Astrocyte of the spinal cord (primary cell): ENCODE results near the gene CARD16.
"Not testable (repeated sequence)": the region's sequence is repeated elsewhere in the genome, so short reads cannot be mapped to it uniquely, and the experiment has no call there.

Source experiments
- DNase-seq: peaks from one replicate; pipeline ENCODE4 v3.0.0; 2011; ENCODE audit warnings: low read depth, low spot score
- H3K4me3 ChIP-seq: 2 replicates; pipeline ENCODE4 v1.5.1; 2011; ENCODE audit warnings: low read depth, mild to moderate bottlenecking, low read length, moderate library complexity
- CTCF ChIP-seq: IDR thresholded peaks from 2 replicates; pipeline ENCODE4 v1.5.1; 2012; ENCODE audit warnings: low read depth, mild to moderate bottlenecking, low read length, inconsistent platforms
- in situ Hi-C: cut with HindIII; loops from 2 replicates; pipeline ENCODE4 v1.10.0; 2017; ENCODE audit warnings: low sequenced_read_pairs

The CARD16 gene

GRCh38 chr11:105045676-105046296 lies 651 bp upstream of the CARD16 start:
- in situ Hi-C loops, result no loop called here
- no peak for TF ChIP-seq CTCF
- DNase-seq, result no peak

DNA sequence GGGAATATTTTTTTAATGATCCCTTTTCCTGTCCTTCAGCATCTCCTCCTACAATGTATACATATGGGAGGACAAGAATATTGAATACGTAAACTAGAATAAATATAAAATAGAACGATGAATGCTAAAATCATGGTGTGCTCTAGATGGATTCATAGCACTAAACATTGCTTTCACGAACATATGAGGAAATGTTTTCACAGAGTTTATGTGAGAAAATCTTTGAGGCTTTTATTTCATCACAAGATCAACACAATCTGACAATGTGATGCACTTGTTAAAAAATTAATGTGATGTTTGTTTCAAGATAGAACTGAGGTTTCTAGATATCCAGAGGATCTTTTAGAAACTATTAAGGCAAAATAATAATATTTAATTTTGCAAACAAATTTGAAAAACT lies 3.0 kb downstream of the CARD16 start:
- no peak for DNase-seq
- no peak for TF ChIP-seq CTCF
- in situ Hi-C loops, result no loop called here
- no peak overlapping the region for H3K4me3 ChIP-seq

More at GRCh38 chr11:105045676-105046296, 651 bp upstream of the CARD16 start:
- no peak overlapping the region for H3K4me3 ChIP-seq

GRCh38 chr11:105040703-105041102 lies 4.4 kb downstream of the CARD16 start:
- no peak overlapping the region for H3K4me3 ChIP-seq
- TF ChIP-seq CTCF, result no peak
- no peak for DNase-seq
- in situ Hi-C loops, result no loop called here

DNA sequence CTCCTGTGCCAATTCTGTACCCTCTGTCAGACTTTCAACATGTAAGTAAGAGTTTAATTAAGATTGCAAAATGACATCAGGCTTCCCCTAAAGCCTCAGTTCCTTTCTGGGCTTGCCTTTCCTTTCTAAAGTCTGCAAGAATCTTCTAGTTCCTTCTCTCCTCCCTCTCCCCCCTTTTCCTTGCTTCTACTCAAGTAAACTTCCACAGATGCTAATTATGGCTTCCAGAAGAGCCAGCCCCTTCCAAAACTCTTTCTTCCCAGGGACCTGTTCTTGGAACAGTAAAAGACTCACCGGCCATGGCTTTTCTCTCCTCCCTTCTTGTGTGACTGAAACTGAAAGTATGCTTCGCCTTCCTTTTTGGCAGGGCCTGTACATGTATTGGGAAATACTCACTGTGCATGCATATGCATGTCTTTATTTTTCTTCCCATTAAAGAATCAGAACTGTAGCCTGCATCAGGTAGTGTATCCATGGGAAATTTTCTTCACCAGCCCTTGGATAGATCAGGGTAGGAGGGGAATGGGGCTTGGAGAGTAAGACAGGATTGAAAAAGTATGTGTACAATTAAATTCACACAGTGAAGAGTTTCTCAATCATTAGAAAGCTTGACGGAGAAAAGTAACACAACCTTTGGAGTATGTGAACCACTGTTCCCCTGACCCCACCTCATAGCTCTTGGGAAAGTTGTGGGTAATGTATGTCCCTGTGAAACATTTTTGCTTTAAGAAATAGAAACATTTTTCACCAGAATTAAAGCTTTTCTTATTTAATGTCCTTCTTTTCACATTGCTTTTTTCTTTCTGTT lies 10.1 kb downstream of the CARD16 start, which contains the start of gene CASP1:
Gene CASP1 (minus strand): TSS at position 332 of the 808 bp plus-strand sequence. CDS start 31 bp downstream, at position 301.
- H3K4me3 ChIP-seq, result no peak within 1 kb of the TSS
- DNase-seq, result peak; percentile 69
- in situ Hi-C loops, result no loop called here
- no peak for TF ChIP-seq CTCF

DNA sequence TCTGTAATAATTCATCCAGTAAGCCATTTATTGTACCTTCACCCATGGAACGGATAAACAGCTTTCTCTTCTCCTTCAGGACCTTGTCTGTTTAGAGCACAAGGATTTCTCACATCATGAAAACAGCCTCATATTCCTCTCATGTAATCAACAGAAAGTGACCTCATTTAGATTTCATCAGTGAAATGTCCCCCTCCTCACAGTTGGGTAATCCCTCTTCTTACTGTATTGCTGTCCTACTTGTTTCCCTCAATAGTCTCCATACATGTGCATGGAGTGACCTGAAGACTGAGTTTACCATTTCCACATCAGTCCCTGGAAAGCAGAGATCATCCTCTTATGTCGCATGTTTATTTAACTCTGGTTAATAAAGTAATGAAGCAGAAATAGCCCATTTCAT lies 10.7 kb downstream of the CARD16 start:
- DNase-seq, H3K4me3 ChIP-seq, in situ Hi-C loops: not testable (repeated sequence)

GRCh38 chr11:105033781-105034180 lies 11.4 kb downstream of the CARD16 start:
- DNase-seq, result no peak
- H3K4me3 ChIP-seq, result no peak overlapping the region
- in situ Hi-C loops, result no loop called here
- no peak for TF ChIP-seq CTCF

- no peak for DNase-seq
- in situ Hi-C loops, result no loop called here
- TF ChIP-seq CTCF, result no peak
- no peak overlapping the region for H3K4me3 ChIP-seq
These were observed 11.8 kb downstream of the CARD16 start for GRCh38 chr11:105033343-105033742.
